DOHH2 (cell line): ENCODE measurements around the gene UBR2.

Source experiments
- H3F3A ChIP-seq: fragments of 200-600 bp; sonication (generic), shearing (Covaris generic); 2 replicates; pipeline ENCODE4 v1.6.0; 2016; ENCODE audit warnings: antibody characterized with exemption, mild to moderate bottlenecking; ENCODE audit not compliant: control insufficient read depth, insufficient read depth
- H3K27ac ChIP-seq: fragments of 200-600 bp; sonication (generic); 2 replicates; pipeline ENCODE4 v1.5.1; 2014; ENCODE audit warnings: low read depth, mild to moderate bottlenecking, low read length, moderate library complexity
- H3K27me3 ChIP-seq: fragments of 200-600 bp; sonication (generic); 2 replicates; pipeline ENCODE4 v1.6.1; 2014; ENCODE audit warnings: mild to moderate bottlenecking, low read length, mixed read lengths; ENCODE audit not compliant: control insufficient read depth
- H3K36me3 ChIP-seq: fragments of 200-600 bp; sonication (generic); 2 replicates; pipeline ENCODE4 v1.6.1; 2014; ENCODE audit warnings: mild to moderate bottlenecking, low read length, moderate library complexity, mixed read lengths; ENCODE audit not compliant: control insufficient read depth
- H3K4me1 ChIP-seq: fragments of 200-600 bp; sonication (generic); 2 replicates; pipeline ENCODE4 v1.6.1; 2014; ENCODE audit warnings: mild to moderate bottlenecking, low read length, mixed read lengths; ENCODE audit not compliant: control insufficient read depth
- H3K4me2 ChIP-seq: fragments of 200-600 bp; sonication (generic); 2 replicates; pipeline ENCODE4 v1.6.0; 2014; ENCODE audit warnings: mild to moderate bottlenecking, low read length, moderate library complexity
- H3K4me3 ChIP-seq: fragments of 200-600 bp; sonication (generic); 2 replicates; pipeline ENCODE4 v1.5.1; 2014; ENCODE audit warnings: mild to moderate bottlenecking, low read length, mixed read lengths
- H3K79me2 ChIP-seq: fragments of 200-600 bp; sonication (generic); 2 replicates; pipeline ENCODE4 v1.6.1; 2014; ENCODE audit warnings: mild to moderate bottlenecking, low read length, mixed read lengths; ENCODE audit not compliant: control insufficient read depth
- H3K9me2 ChIP-seq: fragments of 200-600 bp; sonication (generic); replicated peaks from 2 replicates; pipeline ENCODE4 v1.6.1; 2014; ENCODE audit warnings: mild to moderate bottlenecking, low read length, mixed read lengths; ENCODE audit not compliant: control insufficient read depth
- H3K9me3 ChIP-seq: fragments of 200-600 bp; sonication (generic); 2 replicates; pipeline ENCODE4 v1.6.1; 2014; ENCODE audit warnings: antibody characterized with exemption, low read length, mixed read lengths; ENCODE audit not compliant: control insufficient read depth, insufficient read depth
- H4K20me1 ChIP-seq: fragments of 200-600 bp; sonication (generic); 2 replicates; pipeline ENCODE4 v1.6.0; 2014; ENCODE audit warnings: low read depth, mild to moderate bottlenecking, antibody characterized with exemption, low read length, moderate library complexity; ENCODE audit not compliant: control insufficient read depth, insufficient read depth
- CTCF ChIP-seq: fragments of 200-600 bp; sonication (generic); IDR thresholded peaks from one replicate; pipeline ENCODE4 v1.5.1; 2014; ENCODE audit warnings: antibody characterized with exemption, mild to moderate bottlenecking, low read depth, low read length; ENCODE audit not compliant: poor library complexity, severe bottlenecking
- EZH2phosphoT487 ChIP-seq: fragments of 200-600 bp; sonication (generic); IDR thresholded peaks from 2 replicates; pipeline ENCODE4 v1.6.1; 2017; ENCODE audit warnings: borderline replicate concordance, mild to moderate bottlenecking, antibody characterized with exemption, low read length, moderate library complexity, mixed read lengths

UBR2 gene

GRCh38 chr6:42726485-42727086, 162.8 kb downstream of the UBR2 start:
- Histone ChIP-seq H3K4me1 (peaks cover 18% of the 10 kb centered on the region), H3K4me3 (peak overlapping the region; percentile 69), H3F3A (peaks cover 3% of the 10 kb centered on the region; the same call in 1 of the 2 replicates), H3K9me2 (no peaks in the 10 kb centered on the region), H3K79me2 (no peaks in the 10 kb centered on the region), H3K4me2 (peak overlapping the region; percentile 81), H4K20me1 (no peaks in the 10 kb centered on the region), H3K27ac (peak overlapping the region; percentile 68), H3K9me3 (no peaks in the 10 kb centered on the region), H3K36me3 (no peaks in the 10 kb centered on the region), H3K27me3 (no peaks in the 10 kb centered on the region)
- TF ChIP-seq EZH2phosphoT487 (no peak), CTCF (peak; percentile 97)

DNA sequence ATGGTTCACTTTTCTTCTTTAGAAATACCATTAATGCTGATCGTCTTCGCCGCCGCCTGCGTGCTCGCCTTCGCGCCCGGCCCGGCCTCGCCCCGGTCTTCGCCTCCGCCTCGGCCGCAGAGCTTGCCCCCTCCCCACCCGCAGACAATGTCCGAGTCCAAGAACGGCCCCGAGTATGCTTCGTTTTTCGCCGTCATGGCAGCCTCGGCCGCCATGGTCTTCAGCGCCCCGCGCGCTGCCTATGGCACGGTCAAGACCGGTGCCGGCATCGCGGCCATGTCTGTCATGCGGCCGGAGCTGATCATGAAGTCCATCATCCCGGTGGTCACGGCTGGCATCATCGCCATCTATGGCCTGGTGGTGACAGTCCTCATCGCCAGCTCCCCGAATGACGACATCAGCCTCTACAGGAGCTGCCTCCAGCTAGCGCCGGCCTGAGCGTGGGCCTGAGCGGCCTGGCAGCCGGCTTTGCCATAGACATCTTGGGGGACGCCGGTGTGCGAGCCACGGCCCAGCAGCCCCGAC, 163.3 kb downstream of the UBR2 start:
- H3K9me3 ChIP-seq = no peaks in the 10 kb centered on the region
- peak overlapping the region; percentile 81 for H3K4me2 ChIP-seq
- no peaks in the 10 kb centered on the region for H4K20me1 ChIP-seq
- H3K36me3 ChIP-seq = no peaks in the 10 kb centered on the region
- peaks cover 3% of the 10 kb centered on the region; the same call in 1 of the 2 replicates for H3F3A ChIP-seq
- H3K9me2 ChIP-seq = no peaks in the 10 kb centered on the region
- H3K79me2 ChIP-seq = no peaks in the 10 kb centered on the region
- H3K27ac ChIP-seq = peak overlapping the region; percentile 68
- H3K4me1 ChIP-seq = peaks cover 18% of the 10 kb centered on the region
- H3K4me3 ChIP-seq = peak overlapping the region; percentile 69
- no peak for TF ChIP-seq EZH2phosphoT487
- TF ChIP-seq CTCF = no peak
- H3K27me3 ChIP-seq = no peaks in the 10 kb centered on the region

GRCh38 chr6:42727627-42728026, 163.8 kb downstream of the UBR2 start:
- Histone ChIP-seq H3K27ac (no peak overlapping the region), H4K20me1 (no peaks in the 10 kb centered on the region), H3K4me1 (peaks cover 18% of the 10 kb centered on the region), H3K9me3 (no peaks in the 10 kb centered on the region), H3K9me2 (no peaks in the 10 kb centered on the region), H3F3A (peaks cover 3% of the 10 kb centered on the region; the same call in 1 of the 2 replicates), H3K79me2 (no peaks in the 10 kb centered on the region), H3K4me3 (no peak overlapping the region), H3K36me3 (no peaks in the 10 kb centered on the region), H3K27me3 (no peaks in the 10 kb centered on the region), H3K4me2 (no peak overlapping the region)
- TF ChIP-seq EZH2phosphoT487 (no peak), CTCF (no peak)
